Activated CD4-positive, alpha-beta T cell treated with anti-CD3 and anti-CD28 coated beads for 48 hours (primary cell): ENCODE results near the gene CD36.

Experiments
- DNase-seq: peaks from one replicate; pipeline ENCODE4 v3.0.0-alpha.2; 2020

CD36 gene

GRCh38 chr7:80637911-80638765 is at the start of gene CD36:
CD36 (plus strand) TSS chr7:80638642; CDS start chr7:80646741, 8,099 bp downstream.
- no peak for DNase-seq

GRCh38 chr7:80589631-80590030 is 48.8 kb upstream of the CD36 start:
- no peak for DNase-seq

- no peak for DNase-seq
Measured at GRCh38 chr7:80591654-80592053, 46.8 kb upstream of the CD36 start.

GRCh38 chr7:80593869-80594586 is 44.4 kb upstream of the CD36 start:
- no peak for DNase-seq

GRCh38 chr7:80596933-80597517 is 41.4 kb upstream of the CD36 start:
- no peak for DNase-seq

GRCh38 chr7:80597875-80598274 is 40.6 kb upstream of the CD36 start:
- DNase-seq: no peak

GRCh38 chr7:80600046-80600445 is 38.4 kb upstream of the CD36 start:
- DNase-seq: no peak

- no peak for DNase-seq
Measured at GRCh38 chr7:80601999-80602398, 36.4 kb upstream of the CD36 start.

- DNase-seq: no peak
Measured at GRCh38 chr7:80603940-80604339, 34.5 kb upstream of the CD36 start.

GRCh38 chr7:80604436-80604835 is 34.0 kb upstream of the CD36 start:
- DNase-seq: no peak

GRCh38 chr7:80607136-80607535 is 31.3 kb upstream of the CD36 start:
- DNase-seq: no peak

- DNase-seq: no peak
Measured at GRCh38 chr7:80608336-80608735, 30.1 kb upstream of the CD36 start.

- DNase-seq: no peak
Measured at GRCh38 chr7:80609751-80610150, 28.7 kb upstream of the CD36 start.

GRCh38 chr7:80611353-80611752 is 27.1 kb upstream of the CD36 start:
- DNase-seq: no peak

GRCh38 chr7:80611779-80612178 is 26.7 kb upstream of the CD36 start:
- no peak for DNase-seq

- no peak for DNase-seq
Measured at GRCh38 chr7:80612880-80613279, 25.6 kb upstream of the CD36 start.

- no peak for DNase-seq
Measured at GRCh38 chr7:80613519-80613918, 24.9 kb upstream of the CD36 start.

GRCh38 chr7:80614851-80615271 is 23.6 kb upstream of the CD36 start:
- no peak for DNase-seq

- DNase-seq: no peak
Measured at GRCh38 chr7:80618096-80618495, 20.3 kb upstream of the CD36 start.

- DNase-seq: no peak
Measured at GRCh38 chr7:80619741-80620140, 18.7 kb upstream of the CD36 start.

- no peak for DNase-seq
Measured at GRCh38 chr7:80622541-80622940, 15.9 kb upstream of the CD36 start.

GRCh38 chr7:80623503-80624252 is 14.8 kb upstream of the CD36 start:
- no peak for DNase-seq

GRCh38 chr7:80624763-80625162 is 13.7 kb upstream of the CD36 start:
- DNase-seq: no peak
